WI38 (cell line): ENCODE measurements around the gene TSHZ2.

Experiments
- H3K4me3 ChIP-seq: 2 replicates; pipeline ENCODE4 v1.5.1; 2011; ENCODE audit warnings: low read depth, mild to moderate bottlenecking, control low read depth, low read length
- CTCF ChIP-seq: IDR thresholded peaks from 2 replicates; pipeline ENCODE4 v1.5.1; 2012; ENCODE audit warnings: low read depth, mild to moderate bottlenecking, control low read depth, low read length

The TSHZ2 gene

GRCh38 chr20:52974179-52974594 is 2.0 kb downstream of the TSHZ2 start:
- no peak for TF ChIP-seq CTCF
- no peak overlapping the region for H3K4me3 ChIP-seq

- H3K4me3 ChIP-seq, result no peak overlapping the region
Observed at GRCh38 chr20:52975029-52975732, 3.0 kb downstream of the TSHZ2 start.

GRCh38 chr20:52975803-52976531 is 3.8 kb downstream of the TSHZ2 start:
- no peak overlapping the region for H3K4me3 ChIP-seq
- TF ChIP-seq CTCF, result no peak

More at GRCh38 chr20:52975029-52975732, 3.0 kb downstream of the TSHZ2 start:
- TF ChIP-seq CTCF, result no peak

GRCh38 chr20:52978851-52979250 is 6.7 kb downstream of the TSHZ2 start:
- no peak overlapping the region for H3K4me3 ChIP-seq
- no peak for TF ChIP-seq CTCF

- H3K4me3 ChIP-seq, result no peak overlapping the region
- no peak for TF ChIP-seq CTCF
Observed at GRCh38 chr20:52981051-52981450, 8.9 kb downstream of the TSHZ2 start.

- H3K4me3 ChIP-seq, result no peak overlapping the region
- TF ChIP-seq CTCF, result no peak
Observed at GRCh38 chr20:52983726-52984450, 11.7 kb downstream of the TSHZ2 start.

- TF ChIP-seq CTCF, result no peak
- no peak overlapping the region for H3K4me3 ChIP-seq
Observed at GRCh38 chr20:52984451-52984810, 12.3 kb downstream of the TSHZ2 start.
